ENCODE results near the gene PPP1R13B.
"Not testable (repeated sequence)": the region's sequence is repeated elsewhere in the genome, so short reads cannot be mapped to it uniquely, and the experiment has no call there.

The PPP1R13B gene

DNA sequence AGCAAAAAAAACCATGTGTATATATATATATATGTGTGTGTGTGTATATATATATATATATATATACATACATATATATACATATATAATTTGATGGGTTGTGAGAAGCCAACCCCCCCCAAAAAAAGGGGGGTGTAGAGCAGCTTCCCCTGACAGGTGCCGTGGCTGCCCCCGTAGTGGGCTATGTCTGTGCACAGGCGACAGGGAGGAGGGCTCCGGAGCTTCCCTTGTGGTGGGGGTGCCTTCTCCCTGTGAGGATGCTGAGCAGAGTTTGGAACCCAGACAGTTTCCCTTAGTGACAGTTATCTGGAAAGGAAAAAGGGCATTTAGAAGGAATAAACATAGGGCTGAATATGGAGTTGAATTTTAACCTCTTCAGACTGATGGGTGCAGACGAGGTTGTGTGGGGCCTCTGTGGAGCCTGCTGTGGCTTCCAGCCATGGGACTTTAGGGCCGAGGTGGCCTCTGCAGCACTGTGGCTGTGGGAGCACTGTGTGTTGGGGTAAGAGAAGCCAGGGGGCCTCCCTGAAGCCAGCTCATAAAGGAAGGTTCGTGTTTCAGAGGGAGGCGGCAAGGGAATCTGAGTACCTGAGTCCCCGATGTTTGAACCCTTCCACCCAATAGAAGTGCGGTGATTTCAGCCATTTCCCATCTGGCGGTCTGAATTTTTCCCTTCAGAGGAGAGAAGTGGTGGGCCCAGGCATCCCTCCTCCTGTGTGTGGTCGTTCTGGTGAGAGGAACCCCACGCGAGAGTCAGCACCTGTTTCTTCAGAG is 151.9 kb downstream of the PPP1R13B start:
- no peak for DNase-seq

DNA sequence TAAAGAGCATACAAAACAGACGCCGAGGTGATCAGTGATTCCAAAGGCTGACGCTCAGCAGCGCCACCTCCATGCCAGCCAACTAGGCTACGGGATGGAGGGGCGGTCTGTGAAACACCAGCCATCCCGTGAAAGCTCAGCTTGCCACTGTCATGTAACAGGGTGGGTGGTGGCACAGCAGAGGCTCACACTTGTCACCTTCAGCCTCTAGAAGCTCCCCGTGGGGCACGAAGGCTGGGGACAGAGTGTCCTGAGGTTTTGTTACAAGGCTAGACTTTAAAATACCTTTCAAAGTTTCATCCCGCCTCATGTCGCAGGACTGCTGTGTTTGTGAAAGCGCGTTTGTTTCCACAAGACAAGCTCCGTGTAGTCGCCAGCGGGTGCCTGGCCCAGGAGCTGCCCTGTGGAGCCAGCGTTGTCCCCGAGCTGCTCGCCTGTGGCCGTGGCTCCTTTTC is 152.8 kb downstream of the PPP1R13B start:
- no peak for DNase-seq

DNA sequence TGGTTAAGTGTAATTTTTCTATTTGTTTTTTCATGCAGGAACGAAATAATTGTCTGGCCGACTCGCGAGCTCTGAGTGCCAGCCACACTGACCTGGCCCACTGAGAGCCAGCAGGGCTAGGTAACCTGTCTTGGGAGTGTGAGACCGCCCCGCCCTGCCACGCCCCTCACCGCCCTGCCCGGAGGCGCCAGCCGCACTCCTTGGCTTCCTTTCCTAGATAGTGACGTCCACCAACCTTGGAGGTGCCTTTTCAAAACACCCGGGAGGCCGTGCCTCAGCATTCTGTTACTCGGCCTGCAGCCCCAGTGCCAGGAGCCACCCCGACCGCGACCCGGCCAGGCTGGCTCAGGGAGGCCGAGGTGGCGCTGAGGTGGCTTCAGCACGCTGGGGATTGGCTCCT is 153.9 kb downstream of the PPP1R13B start:
- no peak for DNase-seq

DNA sequence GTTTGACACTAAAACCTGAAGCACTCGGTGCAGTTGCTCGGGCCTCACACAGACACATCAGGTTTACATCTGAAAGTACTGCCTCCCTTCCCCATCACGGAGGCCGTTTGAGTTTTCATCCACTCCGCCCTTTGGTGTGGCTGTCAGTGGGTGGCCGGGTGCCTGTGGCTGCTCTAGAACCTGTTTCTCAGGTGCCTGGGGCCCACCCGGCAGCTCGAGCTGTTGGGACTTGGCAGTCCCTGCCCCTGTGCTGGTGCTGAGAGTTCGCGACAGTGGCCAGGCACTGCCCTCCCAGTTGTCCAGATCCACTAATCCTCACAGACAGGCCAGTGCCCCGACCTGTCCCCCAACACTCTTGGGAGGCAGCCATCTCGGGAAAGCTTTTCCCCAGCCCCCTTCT is 154.5 kb downstream of the PPP1R13B start:
- no peak for DNase-seq

DNA sequence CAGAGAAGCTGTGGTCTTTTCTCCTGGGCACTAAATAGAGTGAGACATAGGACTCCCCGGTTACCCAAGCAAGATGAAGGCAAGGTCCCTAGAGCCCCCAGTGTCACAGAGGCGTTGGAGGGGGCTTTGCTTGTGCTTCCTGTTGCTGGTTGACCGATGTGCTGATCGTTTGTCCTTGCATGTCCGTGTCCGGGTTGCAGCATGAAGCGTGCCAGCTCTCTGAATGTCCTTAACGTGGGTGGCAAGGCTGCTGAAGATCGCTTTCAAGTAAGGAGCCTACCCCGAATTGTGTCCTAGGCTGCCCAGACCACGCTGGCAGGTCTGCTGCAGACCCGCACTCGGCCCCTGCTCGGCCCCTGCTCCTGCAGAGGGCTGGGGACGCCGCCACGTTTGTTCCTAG is 155.2 kb downstream of the PPP1R13B start:
- DNase-seq: no peak

DNA sequence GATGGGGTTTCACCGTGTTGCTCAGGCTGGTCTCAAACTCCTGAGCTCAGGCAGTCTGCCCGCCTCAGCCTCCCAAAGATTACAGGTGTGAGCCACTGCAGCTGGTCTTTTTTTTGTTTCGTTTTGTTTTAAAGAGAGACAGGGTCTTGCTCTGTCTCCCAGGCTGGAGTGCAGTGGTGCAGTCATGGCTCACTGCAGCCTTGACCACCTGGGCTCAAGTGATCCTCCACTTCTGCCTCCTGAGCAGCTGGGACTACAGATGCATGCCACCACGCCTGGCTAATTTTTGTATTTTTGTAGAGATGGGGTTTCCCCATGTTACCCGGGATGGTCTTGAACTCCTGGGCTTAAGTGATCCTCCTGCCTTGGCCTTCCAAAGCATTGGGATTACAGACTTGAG is 155.7 kb downstream of the PPP1R13B start:
- not testable (repeated sequence) for DNase-seq

DNA sequence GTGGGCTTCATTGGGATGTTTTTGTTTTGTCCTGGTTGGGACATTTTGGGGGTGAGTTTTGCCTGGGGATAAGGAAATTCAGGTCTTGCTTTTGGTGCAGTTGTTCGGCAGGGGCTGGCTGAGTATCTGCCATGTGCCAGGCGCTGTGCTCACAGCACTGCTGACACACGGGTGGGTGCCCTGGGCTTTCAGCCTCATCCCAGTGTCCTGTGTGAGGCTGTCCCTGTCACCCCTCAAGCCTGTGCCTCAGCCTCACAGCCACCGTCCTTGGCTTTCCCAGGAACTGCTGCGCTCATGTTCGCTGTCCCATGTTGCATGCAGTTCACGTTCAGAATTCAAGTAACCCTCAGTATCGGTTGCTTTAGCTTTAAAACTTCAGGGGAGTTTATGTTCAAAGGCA is 157.0 kb downstream of the PPP1R13B start:
- no peak for DNase-seq

DNA sequence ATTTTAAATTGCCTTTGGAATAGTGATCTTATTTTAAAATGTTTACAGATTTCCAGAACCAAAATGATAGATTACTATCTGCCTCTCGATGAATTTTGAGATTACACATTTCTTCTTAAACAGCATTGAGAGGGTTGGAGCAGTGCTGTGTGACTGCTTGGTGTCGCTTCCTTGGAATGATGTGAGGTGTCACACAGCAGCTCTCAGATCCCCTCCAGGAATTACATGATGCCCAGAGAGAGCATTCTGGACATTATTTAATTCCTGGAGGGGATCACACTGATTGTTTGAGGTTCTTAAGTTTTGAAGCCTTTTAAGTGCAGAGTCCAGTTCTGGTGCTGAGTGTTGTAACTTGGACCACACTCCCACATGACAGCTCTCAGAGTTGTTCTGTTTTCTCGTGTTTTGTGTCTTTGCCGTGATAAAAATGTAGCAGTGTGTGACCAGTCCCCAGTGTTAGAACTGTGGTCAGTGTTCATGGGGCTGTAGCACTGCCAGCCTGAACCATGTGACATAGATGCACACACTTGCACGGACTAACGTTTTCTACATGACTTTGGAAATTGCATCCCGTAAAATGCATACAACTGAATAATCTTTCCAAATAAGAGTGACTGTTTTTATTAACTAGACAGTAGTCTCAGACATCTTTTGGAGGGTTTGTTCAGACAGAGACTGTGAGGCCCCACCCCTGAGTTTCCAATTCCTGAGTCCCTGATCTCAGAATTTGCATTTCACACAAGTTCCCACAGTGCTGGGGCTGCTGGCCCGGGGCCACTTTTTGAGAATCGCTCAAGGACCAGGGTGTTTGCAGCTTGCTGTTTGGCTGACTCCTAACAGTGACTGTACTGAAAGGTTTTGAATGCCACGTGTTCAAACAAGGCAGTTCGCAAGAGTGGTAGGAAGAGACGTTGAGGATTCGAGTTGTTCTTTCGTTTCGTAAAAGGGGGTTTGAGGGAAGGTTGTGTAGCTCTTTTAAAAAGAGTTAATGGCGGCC is 158.2 kb downstream of the PPP1R13B start:
- DNase-seq: no peak

DNA sequence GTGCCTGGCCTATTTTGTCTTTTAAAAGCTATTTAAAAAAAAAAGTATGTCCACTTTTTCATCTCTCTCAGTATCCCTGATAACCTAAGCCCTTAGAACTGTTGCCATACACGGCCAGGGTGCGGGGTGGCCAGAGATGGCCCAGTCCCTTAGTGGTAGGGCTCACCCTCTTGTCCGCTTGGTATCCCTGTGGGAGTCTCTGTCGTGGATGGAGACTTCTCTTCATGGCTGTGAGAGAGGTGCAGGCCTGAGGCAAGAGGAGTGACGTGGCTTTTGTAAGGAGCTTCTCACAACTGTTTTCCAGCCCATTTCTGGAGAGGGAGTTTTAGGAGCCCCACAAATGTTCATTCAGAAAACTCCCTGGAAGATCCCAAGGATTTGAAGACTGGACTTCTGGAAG is 158.9 kb downstream of the PPP1R13B start:
- no peak for DNase-seq

DNA sequence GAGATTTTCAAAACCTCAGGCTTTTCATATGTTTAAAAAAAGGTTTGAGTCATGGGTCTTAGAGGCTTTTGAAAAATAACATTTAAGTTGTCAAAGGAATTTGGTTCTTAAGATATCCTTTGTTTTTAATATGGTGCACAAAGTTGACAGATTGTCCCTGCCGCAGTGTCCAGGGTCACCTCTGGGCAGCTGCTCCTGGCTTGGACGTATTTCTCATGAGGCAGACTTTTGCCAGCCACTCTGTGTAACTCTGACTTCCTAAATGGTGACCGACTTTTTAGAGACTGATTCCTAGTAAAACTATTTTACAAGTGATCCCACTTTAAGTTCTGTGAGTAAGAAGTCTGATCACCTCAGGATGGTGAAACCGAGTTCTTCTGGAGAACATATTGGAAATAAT is 159.7 kb downstream of the PPP1R13B start:
- no peak for DNase-seq

DNA sequence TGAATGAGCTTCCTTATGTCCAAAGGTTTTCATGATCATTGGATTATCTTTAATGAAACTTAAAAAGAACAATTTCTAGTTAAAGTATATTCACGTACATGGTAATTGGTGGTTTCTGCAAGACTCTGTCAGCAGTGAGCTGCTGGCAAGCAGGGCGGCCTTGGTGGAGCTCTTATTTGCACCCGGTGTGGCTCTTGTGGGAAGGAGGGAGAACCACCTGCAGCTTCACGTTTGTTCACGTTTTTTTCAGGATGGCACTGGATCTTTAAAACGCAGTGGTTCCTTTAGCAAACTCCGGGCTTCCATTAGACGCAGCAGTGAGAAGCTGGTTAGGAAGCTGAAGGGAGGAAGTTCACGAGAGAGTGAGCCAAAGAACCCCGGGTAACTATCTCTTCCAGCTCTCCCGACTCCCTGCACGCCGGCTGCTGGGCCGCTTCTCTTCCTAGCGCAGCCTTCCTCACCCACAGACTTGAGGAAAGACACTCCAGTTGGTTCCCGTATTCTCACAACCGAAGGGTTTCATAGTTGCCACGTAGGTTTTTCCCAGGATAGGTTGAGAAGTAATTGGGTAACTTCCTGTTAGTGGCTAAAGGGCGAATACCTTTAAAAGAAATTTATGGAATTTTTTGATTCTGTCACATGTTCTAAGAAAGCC is 160.4 kb downstream of the PPP1R13B start:
- DNase-seq: no peak

DNA sequence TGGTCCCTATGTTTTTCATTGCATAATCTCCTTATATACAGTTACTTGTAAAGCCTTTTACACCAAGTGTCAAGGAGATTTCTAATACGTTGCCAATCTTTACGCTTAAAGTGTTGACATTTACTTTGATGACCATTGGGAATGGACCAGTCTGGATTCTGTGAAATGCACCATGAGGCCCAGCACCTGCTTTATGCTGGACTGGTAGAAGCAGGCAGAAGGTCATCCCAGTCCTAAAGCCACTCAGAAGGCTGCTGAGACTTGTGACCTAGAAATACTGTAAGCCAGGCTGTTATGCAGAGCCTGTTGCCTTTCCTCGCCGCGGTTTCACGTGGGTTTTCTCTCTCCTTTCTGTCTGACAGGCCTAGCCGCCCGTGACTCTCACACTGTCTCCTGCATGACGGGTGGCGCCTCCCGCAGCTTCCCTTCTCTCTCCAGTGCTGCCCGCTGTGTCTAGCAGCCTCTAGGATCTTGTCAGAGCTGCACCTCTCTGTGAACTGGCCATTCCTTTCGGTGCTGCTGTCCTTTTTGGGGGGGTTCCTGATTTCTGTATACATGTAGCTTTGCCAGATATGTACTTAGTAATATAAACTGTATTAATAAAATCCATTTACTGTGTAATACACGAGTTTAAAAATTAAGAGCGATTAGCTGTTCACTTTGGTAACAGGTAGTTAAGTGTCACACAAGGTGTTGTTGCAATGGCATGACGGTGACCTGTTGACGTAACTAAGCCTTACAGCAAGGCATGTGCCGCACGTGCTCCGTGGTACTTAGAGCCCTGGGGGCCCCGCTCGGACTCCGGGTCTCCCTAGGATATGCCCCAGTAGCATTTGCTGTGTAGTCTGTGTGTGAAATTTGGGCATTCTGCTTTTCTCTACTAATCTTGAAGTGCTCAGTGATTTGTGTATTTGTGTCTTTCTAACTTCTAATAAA is 161.8 kb downstream of the PPP1R13B start:
- no peak for DNase-seq

DNA sequence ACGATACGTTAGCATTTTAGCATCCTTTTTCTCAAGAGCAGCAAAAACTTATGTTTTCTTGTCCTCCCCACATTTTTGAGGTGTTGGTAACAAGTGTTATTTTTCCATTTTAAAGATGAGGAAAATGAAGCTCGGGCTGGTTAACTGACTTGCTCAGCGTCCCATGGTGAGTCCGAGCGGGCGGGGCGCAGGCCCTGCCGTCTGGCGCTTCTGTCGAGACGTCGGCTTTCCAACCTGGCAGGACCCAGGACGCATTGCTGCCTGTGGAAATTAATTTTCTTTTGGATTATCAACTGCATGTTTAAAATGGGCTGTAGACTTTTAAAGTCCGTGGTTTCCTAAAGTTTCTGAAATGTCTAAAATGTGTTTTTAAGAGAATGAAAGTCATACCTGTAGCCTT is 162.5 kb downstream of the PPP1R13B start:
- DNase-seq: no peak

DNA sequence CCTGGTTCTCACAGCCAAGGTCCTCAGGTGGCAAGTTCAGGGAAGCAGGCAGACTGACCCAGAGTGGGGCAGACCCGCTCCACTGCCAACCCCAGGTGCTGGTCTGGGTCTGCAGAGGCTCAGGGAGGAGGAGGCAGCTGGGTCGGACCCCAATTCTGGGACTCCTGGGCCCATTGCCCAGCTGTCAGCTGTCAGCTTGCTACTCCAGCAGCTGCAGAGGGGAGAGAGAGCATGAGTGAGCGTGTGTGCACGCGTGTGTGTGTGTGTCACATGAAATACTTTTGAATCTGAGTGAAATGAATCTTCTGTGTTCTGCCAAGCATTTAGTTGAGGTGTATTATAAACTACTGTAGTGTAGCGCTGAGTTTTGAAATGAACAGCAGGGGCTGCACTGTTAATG is 162.9 kb downstream of the PPP1R13B start:
- no peak for DNase-seq
